Heart left ventricle (tissue), 16 donors: ENCODE measurements around the gene GAB2. TPM values are rescaled to one million over a fixed set of nuclear protein-coding genes. Genes with fewer than 3 reads are reported as not detected.

ENCODE experiments used
- ATAC-seq, 4 donors: fragments of 200-7000 bp; cut with Tn5 transposase; one replicate each; pipeline ENCODE4 v1.9.1; 2020 to 2022; ENCODE audit warnings: moderate library complexity in 4 of 4, mild to moderate bottlenecking in 3 of 4, moderate number of reproducible peaks in 1 of 4
- DNase-seq, 5 donors: peaks; one replicate each; pipeline ENCODE4 v3.0.0-alpha.2; 2020
- H3K27ac ChIP-seq, 12 donors: fragments of 200-600 bp; sonication (generic) in 4 of 12; one replicate each; pipeline versions ENCODE4 v1.5.0 to v1.8.0; 2016 to 2022; ENCODE audit warnings: mild to moderate bottlenecking in 2 of 12
- H3K27me3 ChIP-seq, 9 donors: fragments of 200-600 bp; sonication (generic) in 2 of 9; one replicate each; pipeline versions ENCODE4 v1.5.1 to v1.8.0; 2016 to 2022; ENCODE audit warnings: mild to moderate bottlenecking in 3 of 9
- H3K36me3 ChIP-seq, 9 donors: fragments of 200-600 bp; sonication (generic) in 2 of 9; one replicate each; pipeline versions ENCODE4 v1.5.0 to v1.8.0; 2018 to 2022; ENCODE audit warnings: mild to moderate bottlenecking in 2 of 9
- H3K4me1 ChIP-seq, 12 donors: fragments of 200-600 bp; sonication (generic) in 4 of 12; one replicate each; pipeline versions ENCODE4 v1.5.0 to v1.8.0; 2016 to 2022; ENCODE audit warnings: mild to moderate bottlenecking in 3 of 12
- H3K4me3 ChIP-seq, 12 donors: fragments of 200-600 bp; sonication (generic) in 4 of 12; one replicate each; pipeline versions ENCODE4 v1.5.0 to v1.8.0; 2017 to 2022; ENCODE audit warnings: mild to moderate bottlenecking in 9 of 12, moderate library complexity in 4 of 12
- H3K9me3 ChIP-seq, 12 donors: fragments of 200-600 bp; sonication (generic) in 4 of 12; one replicate each; pipeline versions ENCODE4 v1.5.0 to v1.8.0; 2016 to 2022; ENCODE audit warnings: mild to moderate bottlenecking in 1 of 12
- CTCF ChIP-seq, 12 donors: fragments of 200-600 bp; sonication (generic) in 4 of 12; IDR thresholded peaks; one replicate each; pipeline versions ENCODE4 v1.5.0 to v1.8.0; 2018 to 2022; ENCODE audit warnings: antibody characterized with exemption in 12 of 12, mild to moderate bottlenecking in 5 of 12
- POLR2A ChIP-seq, 2 donors: fragments of 450-650 bp; IDR thresholded peaks; one replicate each; pipeline ENCODE4 v1.6.1; 2017; ENCODE audit warnings: antibody characterized with exemption in 2 of 2, mild to moderate bottlenecking in 2 of 2, moderate library complexity in 2 of 2
- WGBS, 4 donors: extraction: QIAGEN DNeasy Blood & Tissue Kit in 2 of 4; methylation state at CpG; one replicate each; pipeline versions ENCODE4 v1.1.5 to v1.1.7; 2013 to 2018; 5-methylcytosine and 5-hydroxymethylcytosine counted together
- intact Hi-C, 10 donors: fragments of 100-400 bp; cut with DNase I; formaldehyde crosslinking; loops; one replicate each; pipeline versions ENCODE4 v1.11.1 to v1.14.2; 2022
- polyA plus RNA-seq, 2 donors: library from polyadenylated mRNA; stranded (reverse); fragments of 200-250 nt; gene quantifications; one replicate each; pipeline ENCODE4 v1.2.3, GENCODE V29; 2013
- total RNA-seq, 9 donors: library from RNA; depleted of rRNA in 2 of 9; stranded (reverse); fragments of >200 nt in 2 of 9; fragmentation: NEBNext Ultra II Directional in 3 of 9; extraction: Animal tissue kit (Norgen Biotek cat#: 25700) in 3 of 9; gene quantifications; one replicate each; pipeline versions ENCODE4 v1.1.0 to v1.2.4, GENCODE V29; 2016 to 2023
- donor health status: ischemic (EF 13 %, LVEDD 7.1; RV severe dilation, severe dysfunction).
- donor health status: healthy with polysubstance abuse.
- donor health status: DM: no; HTN: yes; CAD: no.
- donor health status: DM: no; HTN: no; CAD: no.
- donor health status: ischemic (EF 25% LVEDD 6.9; RV normal size, moderate dysfunction).
- donor health status: ischemic (EF 25% LVEDD 5.7; RV mildly dilated, moderate dysfunction).
- donor health status: healthy.
- donor health status: DM: yes; HTN: yes; CAD: no.
- donor health status: ischemic (EF 35%, LVEDD 5.7; RV mildly dilated, moderate dysfunction).
- donor health status: nonischemic (EF 11% LVEDD 7.7; RV severe dilation, severe dysfunction).
- donor health status: DM: yes; HTN: yes; CAD: no.
- donor health status: PGD.
- donor health status: ischemic (EF 29% LVEDD 5.4; RV normal size, mild dysfunction).
- donor health status: nonischemic (EF 23%, LVEDD 6.1; RV moderate dilation, normal function).

The GAB2 gene
- total and polyA plus RNA-seq, 11 donors = 6.1 to 53.0 (median 30.0) TPM

GRCh38 chr11:78187366-78188285 lies 230.0 kb downstream of the GAB2 start:
- peak in 1 of 4 donors; percentile 28 for ATAC-seq
- H3K27ac ChIP-seq = peak overlapping the region in 11 of 12 donors; percentile 82 to 95 (median 89)
- no peaks in the 10 kb centered on the region for H3K27me3 ChIP-seq
- TF ChIP-seq POLR2A (IDR thresholded peaks at IDR 0.05) (no peak), CTCF (IDR thresholded peaks at IDR 0.05) (no peak)
- peaks cover 0 to 14% (median 3%) of the 10 kb centered on the region in 9 donors for H3K36me3 ChIP-seq
- no peaks in the 10 kb centered on the region for H3K9me3 ChIP-seq
- WGBS, 4 donors = 22 to 23% (median 22%) methylated on average over 30 to 31 of the region's 31 CpGs
- H3K4me1 ChIP-seq = peaks cover 2 to 50% (median 36%) of the 10 kb centered on the region in 12 donors
- intact Hi-C loops = loop anchor here in 7 of 10 donors (1.0 to 10.0 kb wide), 8 partner anchors 18 to 230 kb away; partner anchors contain the start of genes ALG8 (in 4 of the 7), GAB2 (in 1 of the 7) and NDUFC2 (in 1 of the 7)
- peak overlapping the region; percentile 71 to 96 (median 88) for H3K4me3 ChIP-seq
- DNase-seq = peak in 3 of 5 donors; percentile 3 to 34 (median 14)

DNA sequence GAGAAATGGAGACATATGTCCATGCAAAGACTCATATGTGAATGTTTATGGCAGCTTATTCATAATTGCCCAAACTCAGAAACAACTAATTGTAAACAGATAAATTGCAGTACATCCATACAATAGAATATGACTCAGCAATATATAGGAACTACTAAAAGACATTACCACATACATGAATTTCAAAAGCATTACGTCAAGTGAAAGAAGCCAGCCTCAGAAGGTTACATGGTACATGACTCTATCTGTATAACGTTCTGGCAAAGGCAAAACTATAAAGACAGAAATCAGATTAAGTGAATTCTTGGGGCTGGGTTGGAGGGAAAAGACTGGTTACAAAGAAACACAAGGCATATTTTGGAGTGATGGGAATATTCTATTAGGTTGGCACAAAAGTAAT lies 236.4 kb downstream of the GAB2 start:
- H3K9me3 ChIP-seq = no peaks in the 10 kb centered on the region
- ATAC-seq (no peak), DNase-seq (no peak)
- peaks cover 0 to 22% (median 9%) of the 10 kb centered on the region in 9 donors for H3K36me3 ChIP-seq
- H3K27me3 ChIP-seq = no peaks in the 10 kb centered on the region
- H3K27ac ChIP-seq = no peak overlapping the region
- H3K4me3 ChIP-seq = no peak overlapping the region
- H3K4me1 ChIP-seq = peaks cover 0 to 12% (median under 1%) of the 10 kb centered on the region in 12 donors
- WGBS, 4 donors = 76 to 81% (median 78%) methylated on average over 2 of the region's 2 CpGs
- intact Hi-C loops = loop anchor here in 3 of 10 donors (10.0 kb wide), 2 partner anchors 96 to 106 kb away; partner anchors contain the start of gene NDUFC2 (in 1 of the 3)
- no peak for TF ChIP-seq CTCF (IDR thresholded peaks at IDR 0.05)
- TF ChIP-seq POLR2A (IDR thresholded peaks at IDR 0.05) = no peak

DNA sequence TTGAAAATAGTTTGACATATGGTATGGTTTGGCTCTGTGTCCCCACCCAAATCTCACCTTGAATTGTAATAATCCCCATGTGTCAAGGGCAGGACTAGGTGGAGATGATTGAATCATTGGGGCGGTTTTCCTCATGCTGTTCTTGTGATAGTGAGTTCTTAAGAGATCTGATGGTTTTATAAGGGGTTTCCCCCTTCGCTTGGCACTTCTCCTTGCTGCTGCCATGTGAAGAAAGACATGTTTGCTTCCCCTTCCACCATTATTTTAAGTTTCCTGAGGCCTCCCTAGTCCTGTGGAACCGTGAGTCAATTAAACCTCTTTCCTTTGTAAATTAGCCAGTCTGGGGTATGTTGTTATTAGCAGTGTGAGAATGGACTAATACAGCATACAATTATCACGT lies 236.9 kb downstream of the GAB2 start:
- Histone ChIP-seq H3K4me1 (peaks cover 0 to 8% (median 0%) of the 10 kb centered on the region in 12 donors), H3K4me3 (no peak overlapping the region), H3K27me3 (no peaks in the 10 kb centered on the region), H3K9me3 (no peaks in the 10 kb centered on the region), H3K36me3 (peaks cover 0 to 22% (median 7%) of the 10 kb centered on the region in 9 donors), H3K27ac (no peak overlapping the region)
- ATAC-seq (no peak), DNase-seq (no peak)
- 95 to 99% (median 96%) methylated on average over 4 of the region's 4 CpGs for WGBS, 4 donors
- TF ChIP-seq CTCF (IDR thresholded peaks at IDR 0.05) (no peak), POLR2A (IDR thresholded peaks at IDR 0.05) (no peak)
- intact Hi-C loops = loop anchor here in 3 of 10 donors (10.0 kb wide), 2 partner anchors 96 to 106 kb away; partner anchors contain the start of gene NDUFC2 (in 1 of the 3)
